Measurements from ENCODE around the gene ZKSCAN3. TPM values are rescaled to one million over a fixed set of nuclear protein-coding genes. Genes with fewer than 3 reads are reported as not detected.

The ZKSCAN3 gene
- total RNA-seq, 1 experiment from 2014 or later: 1.5 TPM

- Histone ChIP-seq H3K9me3 (no peaks in the 10 kb centered on the region), H3K36me3 (no peaks in the 10 kb centered on the region), H3K4me3 (peak within 1 kb of the TSS; percentile 57), H3K27me3 (no peaks in the 10 kb centered on the region)
- peak; percentile 90 for DNase-seq
Observed at GRCh38 chr6:28335564-28336283, 14.0 kb upstream of the ZKSCAN3 start, which contains the start of gene ZSCAN31. Gene ZSCAN31, minus strand, starts transcription at chr6:28336148. Its CDS starts 6,465 bp downstream, at chr6:28329683.

DNA sequence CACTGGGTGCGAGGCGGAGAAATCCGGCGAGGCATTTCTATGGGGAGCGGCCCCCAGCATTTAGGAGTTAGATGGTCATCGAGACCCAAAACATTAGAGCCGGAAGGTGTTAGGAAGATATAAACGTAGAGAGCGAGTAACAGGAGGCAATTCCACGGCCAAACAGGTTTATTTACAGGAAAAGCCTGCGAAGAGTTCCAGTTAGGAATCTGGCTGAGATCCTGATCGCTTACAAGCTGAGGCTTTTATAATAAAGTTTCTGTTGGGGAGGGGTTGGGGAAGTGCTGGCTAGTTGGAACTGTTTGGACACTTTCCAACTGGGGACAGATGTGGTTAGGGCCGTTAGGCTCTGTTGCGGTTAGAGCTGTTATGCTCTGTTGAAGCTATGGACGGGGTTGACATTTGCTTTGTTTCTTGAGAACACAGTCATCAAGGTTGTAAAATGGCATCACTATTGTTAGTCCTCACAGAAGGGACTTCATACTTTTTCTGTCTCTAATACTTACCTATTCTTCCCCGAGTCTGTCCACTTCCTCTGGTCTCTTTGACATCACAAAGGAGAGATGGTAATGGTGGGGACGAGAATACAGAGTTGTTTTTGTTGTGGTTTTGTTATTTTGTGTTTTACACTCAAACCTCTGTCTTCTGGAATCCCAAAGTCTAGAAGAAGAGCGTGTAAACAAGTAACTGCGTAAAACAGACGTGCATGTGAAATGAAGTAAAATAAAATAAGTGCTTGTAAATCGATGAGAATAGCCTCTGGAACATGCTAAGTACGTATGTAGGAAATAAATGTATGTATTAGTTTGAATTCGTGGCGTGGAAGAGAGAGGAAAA, 13.2 kb upstream of the ZKSCAN3 start:
- peak; percentile 13 for DNase-seq
- peak overlapping the region; percentile 57 for H3K4me3 ChIP-seq

DNA sequence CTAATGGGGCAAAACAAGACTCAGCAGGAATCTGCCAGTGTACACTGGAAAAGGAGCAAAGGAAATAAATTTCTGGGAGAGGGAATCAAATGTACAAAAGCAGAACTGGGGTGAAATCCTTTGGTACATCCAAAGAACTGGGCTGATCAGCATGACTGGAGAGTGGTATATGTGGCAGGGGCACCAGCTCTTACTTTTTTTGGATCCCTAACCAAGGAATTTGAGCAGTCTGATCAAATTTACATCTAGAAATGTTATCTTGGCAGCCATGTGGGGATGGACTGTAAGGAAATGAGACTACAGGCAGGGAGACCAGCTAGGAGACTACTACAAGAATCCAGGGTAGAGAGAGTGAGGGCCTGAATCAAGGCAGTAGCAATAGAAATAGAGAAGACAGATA, 12.6 kb upstream of the ZKSCAN3 start:
- H3K9me3 ChIP-seq: no peaks in the 10 kb centered on the region
- H3K36me3 ChIP-seq: no peaks in the 10 kb centered on the region
- no peak for DNase-seq
- no peaks in the 10 kb centered on the region for H3K27me3 ChIP-seq
- H3K4me3 ChIP-seq: no peak overlapping the region

More for the DNA sequence above, 13.2 kb upstream of the ZKSCAN3 start:
- H3K27me3 ChIP-seq: no peaks in the 10 kb centered on the region
- H3K36me3 ChIP-seq: no peaks in the 10 kb centered on the region
- no peaks in the 10 kb centered on the region for H3K9me3 ChIP-seq

DNA sequence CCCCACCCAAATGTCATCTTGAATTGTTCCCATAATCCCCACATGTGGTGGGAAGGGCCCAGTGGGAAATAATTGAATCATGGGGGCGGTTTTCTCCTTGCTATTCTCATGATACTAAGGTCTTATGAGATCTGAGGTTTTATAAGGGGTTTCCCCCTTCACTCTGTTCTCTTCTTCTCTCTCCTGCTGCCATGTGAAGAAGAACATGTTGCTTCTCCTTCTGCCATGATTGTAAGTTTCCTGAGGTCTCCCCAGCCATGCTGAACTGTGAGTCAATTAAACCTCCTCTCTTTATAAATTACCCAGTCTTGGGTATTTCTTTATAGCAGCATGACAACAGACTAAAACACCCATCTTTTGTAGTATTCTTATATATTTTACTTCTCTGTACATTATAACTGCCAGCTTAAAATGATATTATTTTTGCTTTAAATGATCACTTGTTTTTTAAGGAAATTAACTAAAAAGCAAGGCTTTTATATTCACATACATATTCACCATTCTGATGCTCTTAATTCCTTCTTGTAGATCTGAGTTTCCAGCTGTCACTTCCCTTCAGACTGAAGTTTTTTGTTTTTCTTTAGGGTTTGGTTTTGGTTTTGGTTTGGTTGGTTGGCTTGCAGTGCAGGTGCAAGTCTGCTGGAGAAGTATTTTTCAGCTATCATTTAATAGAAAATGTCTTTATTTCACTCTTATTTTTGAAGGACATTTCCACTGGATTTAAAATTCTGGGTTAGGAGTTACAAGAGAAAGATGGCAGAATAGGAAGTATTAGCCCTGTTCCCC, 9.2 kb upstream of the ZKSCAN3 start:
- DNase-seq: no peak
- no peaks in the 10 kb centered on the region for H3K9me3 ChIP-seq
- H3K4me3 ChIP-seq: no peak overlapping the region
- no peaks in the 10 kb centered on the region for H3K27me3 ChIP-seq
- H3K36me3 ChIP-seq: no peaks in the 10 kb centered on the region

DNA sequence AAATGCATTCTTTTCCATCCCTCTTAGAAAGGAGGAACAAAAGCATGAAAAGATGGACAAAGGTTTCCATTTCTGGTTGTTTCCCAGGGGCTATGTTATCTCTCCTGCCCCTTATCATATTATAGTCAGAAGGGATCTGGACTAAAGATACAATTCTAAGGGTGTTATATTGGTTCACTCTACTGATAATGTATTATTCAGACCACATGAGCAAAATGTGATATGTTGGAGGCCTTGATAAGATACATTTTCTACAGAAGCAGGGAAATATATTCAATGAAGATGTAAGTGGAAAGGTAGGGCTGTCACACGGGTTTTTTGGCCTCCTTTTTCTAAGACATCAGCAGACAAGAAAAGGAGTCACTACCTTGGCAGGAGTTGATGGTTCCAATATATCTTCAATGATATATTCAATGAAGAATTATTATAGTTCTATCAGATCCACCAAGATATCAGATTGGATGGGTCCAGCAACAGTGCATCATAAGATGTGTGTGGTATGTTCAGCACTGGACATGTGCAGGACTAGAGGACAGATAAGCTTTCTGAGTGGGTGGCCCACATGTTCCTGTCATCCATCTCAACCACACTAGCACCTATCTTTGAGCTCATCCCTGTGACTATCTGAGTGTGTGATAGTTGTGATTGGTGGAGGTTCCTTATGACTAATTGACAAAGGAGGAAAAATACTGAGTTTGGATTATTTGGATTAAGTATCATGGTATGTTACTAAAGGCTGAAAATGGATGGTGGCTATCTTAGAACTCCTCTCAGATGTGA, 5.7 kb upstream of the ZKSCAN3 start:
- Histone ChIP-seq H3K36me3 (no peaks in the 10 kb centered on the region), H3K9me3 (no peaks in the 10 kb centered on the region), H3K27me3 (no peaks in the 10 kb centered on the region), H3K4me3 (no peak overlapping the region)
- DNase-seq: no peak

GRCh38 chr6:28345201-28345600, 4.5 kb upstream of the ZKSCAN3 start:
- no peaks in the 10 kb centered on the region for H3K27me3 ChIP-seq
- H3K9me3 ChIP-seq: no peaks in the 10 kb centered on the region
- DNase-seq: no peak
- H3K36me3 ChIP-seq: no peaks in the 10 kb centered on the region
- no peak overlapping the region for H3K4me3 ChIP-seq

- no peaks in the 10 kb centered on the region for H3K36me3 ChIP-seq
- no peaks in the 10 kb centered on the region for H3K9me3 ChIP-seq
- DNase-seq: no peak
- no peak overlapping the region for H3K4me3 ChIP-seq
- H3K27me3 ChIP-seq: no peaks in the 10 kb centered on the region
Observed at GRCh38 chr6:28347119-28347518, 2.6 kb upstream of the ZKSCAN3 start.

GRCh38 chr6:28349344-28349891, 329 bp upstream of the ZKSCAN3 start:
- Histone ChIP-seq H3K4me3 (peak overlapping the region; percentile 68), H3K36me3 (no peaks in the 10 kb centered on the region), H3K27me3 (no peaks in the 10 kb centered on the region), H3K9me3 (no peaks in the 10 kb centered on the region)
- no peak for DNase-seq

- Histone ChIP-seq H3K36me3 (no peaks in the 10 kb centered on the region), H3K4me3 (peak overlapping the region; percentile 68; the same call in 1 of the 2 replicates), H3K9me3 (no peaks in the 10 kb centered on the region), H3K27me3 (no peaks in the 10 kb centered on the region)
- no peak for DNase-seq
Observed at GRCh38 chr6:28351087-28351486, 1.3 kb downstream of the ZKSCAN3 start.

GRCh38 chr6:28351493-28351925, 1.8 kb downstream of the ZKSCAN3 start:
- no peaks in the 10 kb centered on the region for H3K27me3 ChIP-seq
- H3K9me3 ChIP-seq: no peaks in the 10 kb centered on the region
- no peak overlapping the region; the same call in 1 of the 2 replicates for H3K4me3 ChIP-seq
- DNase-seq: no peak
- H3K36me3 ChIP-seq: no peaks in the 10 kb centered on the region

DNA sequence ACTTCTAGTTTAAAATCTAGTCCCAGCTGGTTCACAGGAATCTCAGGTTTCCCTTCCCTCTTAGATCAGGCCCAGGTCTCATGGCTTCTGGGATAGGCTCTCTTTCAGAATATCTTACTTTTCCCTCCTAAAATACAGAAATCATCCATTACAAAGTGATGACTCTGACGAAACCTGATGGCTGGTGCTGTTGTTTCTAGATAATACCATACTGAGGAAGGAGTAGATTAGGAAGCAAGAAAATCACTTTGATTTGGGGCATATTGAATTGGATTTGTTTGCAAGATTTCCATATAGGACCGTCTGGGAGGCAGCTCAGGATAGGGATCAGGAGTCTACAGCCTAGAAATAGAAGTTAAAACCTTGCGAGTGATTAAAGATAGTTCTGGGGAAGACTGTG, 3.6 kb downstream of the ZKSCAN3 start:
- Histone ChIP-seq H3K9me3 (no peaks in the 10 kb centered on the region), H3K4me3 (peak overlapping the region; percentile 39), H3K27me3 (no peaks in the 10 kb centered on the region), H3K36me3 (no peaks in the 10 kb centered on the region)
- DNase-seq: no peak

GRCh38 chr6:28353981-28354676, 4.4 kb downstream of the ZKSCAN3 start:
- peak; percentile 95 for DNase-seq
- H3K27me3 ChIP-seq: no peaks in the 10 kb centered on the region
- H3K9me3 ChIP-seq: no peaks in the 10 kb centered on the region
- no peaks in the 10 kb centered on the region for H3K36me3 ChIP-seq
- H3K4me3 ChIP-seq: peak overlapping the region; percentile 39

GRCh38 chr6:28354688-28355554, 5.2 kb downstream of the ZKSCAN3 start:
- no peaks in the 10 kb centered on the region for H3K9me3 ChIP-seq
- no peaks in the 10 kb centered on the region for H3K27me3 ChIP-seq
- no peaks in the 10 kb centered on the region for H3K36me3 ChIP-seq
- H3K4me3 ChIP-seq: peak overlapping the region; percentile 54
- DNase-seq: no peak

- Histone ChIP-seq H3K4me3 (peak overlapping the region; percentile 54), H3K27me3 (no peaks in the 10 kb centered on the region), H3K9me3 (no peaks in the 10 kb centered on the region), H3K36me3 (no peaks in the 10 kb centered on the region)
- peak; percentile 56 for DNase-seq
Observed at GRCh38 chr6:28355743-28356665, 6.3 kb downstream of the ZKSCAN3 start.

All from MG63 (cell line).